Astrocyte of the cerebellum (primary cell): ENCODE results near the gene SRD5A1.

Experiments used
- DNase-seq: peaks from one replicate; pipeline ENCODE4 v3.0.0-alpha.2; 2011; ENCODE audit warnings: low read depth
- H3K4me3 ChIP-seq: 2 replicates; pipeline ENCODE4 v1.5.1; 2011; ENCODE audit warnings: mild to moderate bottlenecking, low read depth, low read length, moderate library complexity
- in situ Hi-C: cut with HindIII; loops from 2 replicates; pipeline ENCODE4 v1.10.0; 2017; ENCODE audit warnings: low sequenced_read_pairs
- TF ChIP-seq, protein P1 (sequence below): IDR thresholded peaks from 2 replicates; pipeline ENCODE4 v1.5.1; 2012; ENCODE audit warnings: low read length, low read depth, moderate library complexity, mild to moderate bottlenecking; ENCODE audit errors: missing control alignments

SRD5A1 gene

DNA sequence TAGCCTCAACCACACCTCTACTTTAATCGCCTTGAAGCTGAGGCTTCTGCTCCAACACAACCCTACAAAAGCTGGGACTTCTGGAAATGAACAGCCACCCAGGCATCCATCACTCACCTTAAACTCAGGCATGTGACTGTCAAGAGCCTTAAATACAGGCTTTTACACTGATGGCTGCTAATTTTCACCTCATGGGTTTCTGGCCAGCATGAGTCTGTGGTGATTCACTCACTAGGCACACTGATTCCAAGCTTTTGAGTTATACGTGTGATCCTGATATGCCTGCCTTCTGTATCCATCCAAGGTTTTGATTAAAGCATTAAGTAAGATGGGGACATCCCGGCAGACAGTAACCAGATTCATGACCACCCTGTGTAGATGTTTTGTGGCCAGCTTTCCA, 9.3 kb upstream of the SRD5A1 start:
- no peak overlapping the region for H3K4me3 ChIP-seq
- in situ Hi-C loops, result no loop called here
- TF ChIP-seq, protein P1, sequence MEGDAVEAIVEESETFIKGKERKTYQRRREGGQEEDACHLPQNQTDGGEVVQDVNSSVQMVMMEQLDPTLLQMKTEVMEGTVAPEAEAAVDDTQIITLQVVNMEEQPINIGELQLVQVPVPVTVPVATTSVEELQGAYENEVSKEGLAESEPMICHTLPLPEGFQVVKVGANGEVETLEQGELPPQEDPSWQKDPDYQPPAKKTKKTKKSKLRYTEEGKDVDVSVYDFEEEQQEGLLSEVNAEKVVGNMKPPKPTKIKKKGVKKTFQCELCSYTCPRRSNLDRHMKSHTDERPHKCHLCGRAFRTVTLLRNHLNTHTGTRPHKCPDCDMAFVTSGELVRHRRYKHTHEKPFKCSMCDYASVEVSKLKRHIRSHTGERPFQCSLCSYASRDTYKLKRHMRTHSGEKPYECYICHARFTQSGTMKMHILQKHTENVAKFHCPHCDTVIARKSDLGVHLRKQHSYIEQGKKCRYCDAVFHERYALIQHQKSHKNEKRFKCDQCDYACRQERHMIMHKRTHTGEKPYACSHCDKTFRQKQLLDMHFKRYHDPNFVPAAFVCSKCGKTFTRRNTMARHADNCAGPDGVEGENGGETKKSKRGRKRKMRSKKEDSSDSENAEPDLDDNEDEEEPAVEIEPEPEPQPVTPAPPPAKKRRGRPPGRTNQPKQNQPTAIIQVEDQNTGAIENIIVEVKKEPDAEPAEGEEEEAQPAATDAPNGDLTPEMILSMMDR, result no peak
- DNase-seq, result no peak

DNA sequence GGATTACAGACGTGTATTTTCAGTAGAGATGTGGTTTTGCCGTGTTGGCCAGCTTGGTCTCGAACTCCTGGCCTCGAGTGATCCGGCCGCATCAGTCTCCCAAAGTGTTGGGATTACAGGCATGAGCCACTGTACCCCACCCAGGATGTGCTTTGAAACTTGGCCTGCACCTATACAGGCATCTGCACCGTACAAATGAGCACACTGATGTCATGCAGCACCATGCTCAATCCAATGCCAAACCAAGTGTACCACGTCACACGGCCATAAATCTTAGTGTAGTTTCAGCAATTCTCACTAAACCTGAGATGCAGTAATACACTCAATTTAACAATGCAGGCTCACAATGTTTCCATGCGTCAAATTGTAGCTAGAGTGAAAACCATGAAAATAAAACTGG, 6.7 kb upstream of the SRD5A1 start:
- H3K4me3 ChIP-seq, result no peak overlapping the region
- TF ChIP-seq, protein P1, result no peak
- in situ Hi-C loops, result no loop called here
- no peak for DNase-seq

DNA sequence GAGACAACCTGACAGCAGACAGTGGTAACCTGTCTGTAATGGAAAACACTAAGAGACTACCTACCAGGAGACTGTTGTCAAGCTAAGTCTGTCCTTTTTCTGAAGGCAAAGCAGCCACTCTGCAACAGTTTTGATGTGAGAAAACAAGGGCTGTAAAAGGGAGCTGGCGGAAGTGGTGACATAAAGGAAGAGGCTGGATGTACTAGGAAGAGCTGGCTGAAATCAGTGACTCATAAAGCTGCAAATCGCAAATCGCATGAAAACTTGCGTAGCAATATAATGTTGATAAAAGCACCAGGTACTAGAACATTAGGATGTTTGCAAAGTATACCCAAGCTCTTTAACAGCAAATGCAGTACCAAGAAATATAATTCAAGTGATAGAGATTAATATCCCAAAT, 1.8 kb upstream of the SRD5A1 start:
- in situ Hi-C loops, result no loop called here
- TF ChIP-seq, protein P1, result no peak
- H3K4me3 ChIP-seq, result peak overlapping the region; percentile 58
- DNase-seq, result no peak

DNA sequence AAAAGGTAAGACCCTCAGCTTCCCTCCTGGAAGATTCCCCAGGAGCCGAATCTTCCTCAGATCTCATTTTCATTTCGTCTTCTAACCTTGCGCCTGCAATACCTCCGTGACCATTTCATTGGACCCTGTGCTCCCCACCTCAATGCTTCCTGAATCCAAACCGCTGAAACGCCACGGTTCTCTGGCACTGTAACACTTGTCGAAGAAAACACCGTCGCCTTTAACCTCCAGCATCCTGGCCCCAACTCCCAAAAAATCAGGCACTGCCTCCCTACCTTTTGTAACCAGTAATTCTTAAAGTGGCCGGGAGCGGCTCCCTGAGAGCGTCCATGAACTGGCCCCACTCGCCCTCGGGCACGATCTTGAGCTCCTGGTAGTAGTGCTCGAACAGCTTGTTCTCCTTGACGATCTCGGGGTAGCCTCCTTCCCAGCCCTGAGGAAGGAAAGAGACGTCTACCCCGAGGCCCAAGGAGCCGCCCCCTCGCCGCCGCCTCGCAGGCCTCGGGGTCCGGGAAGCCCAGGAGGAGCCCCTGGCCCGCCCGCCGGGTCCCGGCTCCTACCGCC, 834 bp upstream of the SRD5A1 start:
- TF ChIP-seq, protein P1, result peak; percentile 26

DNA sequence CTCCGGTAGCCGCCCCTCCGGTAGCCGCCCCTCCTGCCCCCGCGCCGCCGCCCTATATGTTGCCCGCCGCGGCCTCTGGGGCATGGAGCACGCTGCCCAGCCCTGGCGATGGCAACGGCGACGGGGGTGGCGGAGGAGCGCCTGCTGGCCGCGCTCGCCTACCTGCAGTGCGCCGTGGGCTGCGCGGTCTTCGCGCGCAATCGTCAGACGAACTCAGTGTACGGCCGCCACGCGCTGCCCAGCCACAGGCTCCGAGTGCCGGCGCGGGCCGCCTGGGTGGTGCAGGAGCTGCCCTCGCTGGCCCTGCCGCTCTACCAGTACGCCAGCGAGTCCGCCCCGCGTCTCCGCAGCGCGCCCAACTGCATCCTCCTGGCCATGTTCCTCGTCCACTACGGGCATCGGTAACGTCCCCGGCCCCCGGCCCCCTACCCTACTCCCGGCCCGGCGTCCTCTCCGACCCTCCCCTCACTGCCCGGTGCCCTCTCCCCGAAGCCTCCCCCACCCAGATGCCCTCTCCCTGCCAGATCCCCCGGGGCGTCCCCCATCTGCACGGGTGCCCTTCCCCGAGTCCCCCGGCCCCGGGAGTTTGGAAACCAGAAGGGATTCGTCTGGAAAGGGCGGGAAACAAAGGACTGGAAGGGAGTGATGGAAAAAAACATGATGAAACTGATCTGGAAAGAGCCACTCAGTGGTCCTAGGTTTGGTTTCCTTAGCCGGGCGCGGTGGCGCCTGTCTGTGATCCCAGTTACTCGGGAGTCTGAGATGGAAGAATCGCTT, 417 bp downstream of the SRD5A1 start:
- no peak for DNase-seq
- H3K4me3 ChIP-seq, result peak overlapping the region; percentile 58
- in situ Hi-C loops, result no loop called here
- TF ChIP-seq, protein P1, result no peak

More for the DNA sequence above, 834 bp upstream of the SRD5A1 start:
- in situ Hi-C loops, result no loop called here
- DNase-seq, result peak; percentile 11
- H3K4me3 ChIP-seq, result peak overlapping the region; percentile 58

DNA sequence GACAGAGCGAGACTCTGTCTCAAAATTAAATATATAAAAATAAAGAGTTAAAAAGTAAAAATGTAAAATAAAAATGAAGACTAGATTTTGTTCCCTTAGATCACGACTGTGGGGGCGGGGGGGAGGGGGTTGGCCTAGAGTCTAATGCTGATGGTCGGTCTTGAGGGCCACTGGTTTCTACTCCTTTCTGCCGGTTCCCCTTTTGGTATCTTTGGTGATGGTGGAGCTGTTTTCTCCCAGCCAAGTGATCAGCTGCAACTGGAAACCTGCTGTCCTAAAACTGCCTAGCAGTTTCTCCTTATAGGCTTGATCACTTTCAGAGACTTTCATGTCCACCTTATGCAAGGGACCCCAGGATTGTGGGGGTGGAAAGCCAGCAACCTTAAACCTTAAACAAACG, 1.1 kb downstream of the SRD5A1 start:
- no peak for DNase-seq
- in situ Hi-C loops, result no loop called here
- TF ChIP-seq, protein P1, result no peak
- peak overlapping the region; percentile 58 for H3K4me3 ChIP-seq
